ENCODE measurements around the gene ZNF135.

The ZNF135 gene

DNA sequence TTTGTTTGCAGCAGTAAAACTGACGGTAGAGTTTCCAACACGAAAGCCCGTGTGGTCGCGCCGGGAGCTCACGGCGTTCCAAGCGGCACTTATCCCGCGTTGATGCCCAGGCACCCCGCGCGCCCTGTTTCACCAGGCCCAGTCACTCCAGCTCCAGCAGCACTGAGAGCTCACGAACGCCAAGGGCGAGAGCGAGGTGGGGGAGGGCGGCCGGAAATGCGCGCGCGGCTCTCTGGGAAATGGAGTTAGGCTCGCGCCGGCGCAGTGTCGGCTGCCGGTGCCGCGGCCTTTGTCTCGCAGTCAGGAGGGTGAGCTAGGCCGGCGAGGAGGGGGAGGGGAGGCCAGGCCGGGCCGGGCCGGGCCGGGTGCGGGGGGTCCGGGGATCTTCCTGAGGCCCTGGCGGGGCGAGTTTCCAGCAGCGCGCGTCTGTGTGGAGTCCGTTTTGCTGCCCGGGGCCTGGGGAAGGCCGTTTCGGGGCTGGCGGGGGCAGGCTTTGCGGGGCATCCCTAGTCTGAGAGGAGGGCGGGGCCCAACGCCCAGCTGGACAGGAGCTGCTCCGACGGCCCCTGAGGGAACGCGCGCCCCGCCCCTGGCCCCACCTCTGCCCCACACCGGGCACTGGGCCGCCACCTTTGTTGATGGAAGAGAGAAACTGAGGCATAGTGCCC is at the start of gene ZNF135:
TSS of gene ZNF135 (plus strand) at position 280 of the 668 bp plus-strand sequence. CDS start 721 bp downstream, outside the sequence.
- H3K4me1 Mint-ChIP-seq: peaks cover 6% of the 10 kb centered on the region
- H3K27ac Mint-ChIP-seq: peak within 1 kb of the TSS; percentile 68
- H3K27me3 Mint-ChIP-seq: peaks cover 13% of the 10 kb centered on the region
- peaks cover 18% of the 10 kb centered on the region for H3K9me3 Mint-ChIP-seq
- H3K4me3 Mint-ChIP-seq: peak within 1 kb of the TSS; percentile 81
- peaks cover 37% of the 10 kb centered on the region for H3K36me3 Mint-ChIP-seq

DNA sequence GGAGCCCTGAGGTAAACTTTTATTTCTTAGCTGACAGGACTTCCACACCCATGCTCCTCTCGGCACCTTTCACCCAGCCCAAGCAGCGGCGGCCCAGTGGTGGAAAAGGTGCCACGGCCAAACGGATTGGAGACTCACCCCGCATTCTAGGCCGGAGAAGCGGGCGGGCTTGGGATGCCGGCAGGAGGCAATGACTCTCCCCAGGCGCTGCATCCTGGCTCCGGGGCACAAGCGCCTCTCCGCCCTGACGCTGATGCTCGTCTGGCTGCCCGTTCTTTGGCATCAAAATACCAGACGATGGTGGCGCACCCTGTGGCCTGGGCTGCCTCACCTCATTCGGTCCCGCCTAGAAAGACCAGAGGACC is 49.8 kb upstream of the ZNF135 start:
- H3K27ac Mint-ChIP-seq: no peak overlapping the region
- H3K36me3 Mint-ChIP-seq: peaks cover 45% of the 10 kb centered on the region
- no peak overlapping the region for H3K4me3 Mint-ChIP-seq
- H3K9me3 Mint-ChIP-seq: peaks cover 14% of the 10 kb centered on the region
- no peaks in the 10 kb centered on the region for H3K27me3 Mint-ChIP-seq
- peaks cover 8% of the 10 kb centered on the region for H3K4me1 Mint-ChIP-seq

DNA sequence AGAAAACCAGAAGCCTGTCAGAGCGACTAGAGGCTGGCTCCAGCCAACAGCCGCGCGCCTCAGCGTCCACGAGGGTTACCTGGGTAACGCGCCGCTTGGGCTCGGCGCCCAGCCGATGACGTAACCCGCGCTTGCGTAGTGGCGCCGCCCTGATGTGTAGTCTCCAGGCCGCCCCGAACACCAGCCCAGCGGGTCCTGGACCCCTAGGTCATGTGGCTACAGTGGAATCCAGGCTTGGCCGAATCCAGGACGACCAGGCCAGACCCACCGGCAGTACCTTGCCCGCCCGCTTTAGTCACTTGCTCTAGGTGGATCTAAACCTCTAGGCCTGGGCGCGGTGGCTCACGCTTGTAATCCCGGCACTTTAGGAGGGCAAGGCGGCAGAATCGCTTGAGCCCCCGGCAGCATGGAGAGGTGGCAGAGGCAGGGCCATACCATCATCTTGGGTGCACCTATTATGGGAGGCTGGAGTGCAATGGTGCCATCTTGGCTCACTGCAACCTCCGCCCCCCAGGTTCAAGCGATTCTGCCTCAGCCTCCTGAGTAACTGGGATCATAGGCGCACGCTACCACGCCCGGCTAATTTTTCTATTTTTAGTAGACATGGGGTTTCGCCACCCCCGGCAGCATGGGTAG is 49.3 kb upstream of the ZNF135 start:
- Mint-ChIP-seq H3K9me3 (peaks cover 10% of the 10 kb centered on the region), H3K27me3 (no peaks in the 10 kb centered on the region), H3K36me3 (peaks cover 40% of the 10 kb centered on the region), H3K4me1 (peaks cover 3% of the 10 kb centered on the region), H3K27ac (no peak overlapping the region), H3K4me3 (peak overlapping the region; percentile 54)

DNA sequence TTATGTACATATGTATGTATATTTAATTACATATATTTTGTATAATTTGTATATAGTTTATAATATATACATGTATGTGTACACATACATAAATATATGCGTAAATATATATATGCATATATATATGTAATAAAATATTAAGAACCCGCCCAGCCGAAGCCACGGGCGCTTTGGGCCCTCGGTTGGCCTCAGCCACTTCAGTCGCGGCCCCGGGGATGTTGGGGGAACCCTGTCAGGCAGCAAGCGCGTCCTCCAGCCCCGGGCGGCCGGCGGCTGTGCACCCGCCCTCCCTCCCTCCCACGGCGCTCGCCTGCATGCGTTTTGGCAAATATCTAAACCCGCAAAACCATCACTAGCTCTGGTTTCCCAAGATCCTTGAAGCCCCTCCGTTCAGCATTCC is 48.6 kb upstream of the ZNF135 start:
- H3K4me1 Mint-ChIP-seq: peaks cover 3% of the 10 kb centered on the region
- H3K4me3 Mint-ChIP-seq: peak overlapping the region; percentile 55
- H3K27ac Mint-ChIP-seq: no peak overlapping the region
- no peaks in the 10 kb centered on the region for H3K27me3 Mint-ChIP-seq
- H3K9me3 Mint-ChIP-seq: peaks cover 9% of the 10 kb centered on the region
- peaks cover 34% of the 10 kb centered on the region for H3K36me3 Mint-ChIP-seq

DNA sequence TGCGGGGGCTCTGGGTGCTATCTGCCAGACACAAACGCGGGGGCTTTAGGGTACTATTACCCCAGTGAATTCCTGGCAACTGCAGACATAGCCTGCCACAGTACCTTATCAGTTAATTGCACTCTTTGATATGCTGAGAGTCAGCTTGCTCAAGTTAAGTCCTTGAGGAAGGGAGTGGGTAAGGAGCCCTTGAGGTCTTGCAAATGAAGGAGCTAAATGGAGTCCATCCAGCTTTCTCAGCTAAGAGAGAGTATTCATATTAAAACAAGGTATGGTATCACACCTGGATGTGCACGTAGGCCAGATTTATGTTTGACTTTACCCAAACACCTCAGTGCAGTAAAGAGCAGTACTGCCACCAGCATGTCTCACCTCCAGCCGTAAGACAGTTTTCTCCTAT is 44.9 kb upstream of the ZNF135 start:
- Mint-ChIP-seq H3K36me3 (peaks cover 12% of the 10 kb centered on the region), H3K27ac (no peak overlapping the region), H3K4me1 (peaks cover 3% of the 10 kb centered on the region), H3K27me3 (peaks cover 2% of the 10 kb centered on the region), H3K4me3 (no peak overlapping the region), H3K9me3 (peaks cover 4% of the 10 kb centered on the region)

DNA sequence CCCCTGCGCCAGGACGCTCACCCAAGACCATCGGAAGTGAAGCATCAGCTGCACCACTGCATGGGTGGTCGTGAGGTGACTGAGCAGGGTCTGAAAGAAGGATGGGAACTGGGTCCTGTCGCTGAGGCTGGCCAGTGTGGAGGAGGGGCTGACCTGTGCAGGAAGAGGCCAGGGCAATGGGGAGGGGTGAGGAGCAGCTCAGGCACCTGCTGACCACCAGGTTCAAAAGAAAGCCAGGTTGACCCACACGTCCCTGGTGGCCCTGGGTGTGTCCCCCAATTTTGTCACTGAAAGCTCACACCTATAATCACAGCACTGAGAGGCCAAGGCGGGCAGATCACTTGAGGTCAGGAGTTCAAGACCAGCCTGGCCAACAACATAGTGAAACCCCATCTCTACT is 39.0 kb upstream of the ZNF135 start:
- Mint-ChIP-seq H3K36me3 (peaks cover 9% of the 10 kb centered on the region), H3K27me3 (peaks cover 2% of the 10 kb centered on the region), H3K4me1 (no peaks in the 10 kb centered on the region), H3K4me3 (no peak overlapping the region), H3K9me3 (peaks cover 5% of the 10 kb centered on the region), H3K27ac (no peak overlapping the region)

DNA sequence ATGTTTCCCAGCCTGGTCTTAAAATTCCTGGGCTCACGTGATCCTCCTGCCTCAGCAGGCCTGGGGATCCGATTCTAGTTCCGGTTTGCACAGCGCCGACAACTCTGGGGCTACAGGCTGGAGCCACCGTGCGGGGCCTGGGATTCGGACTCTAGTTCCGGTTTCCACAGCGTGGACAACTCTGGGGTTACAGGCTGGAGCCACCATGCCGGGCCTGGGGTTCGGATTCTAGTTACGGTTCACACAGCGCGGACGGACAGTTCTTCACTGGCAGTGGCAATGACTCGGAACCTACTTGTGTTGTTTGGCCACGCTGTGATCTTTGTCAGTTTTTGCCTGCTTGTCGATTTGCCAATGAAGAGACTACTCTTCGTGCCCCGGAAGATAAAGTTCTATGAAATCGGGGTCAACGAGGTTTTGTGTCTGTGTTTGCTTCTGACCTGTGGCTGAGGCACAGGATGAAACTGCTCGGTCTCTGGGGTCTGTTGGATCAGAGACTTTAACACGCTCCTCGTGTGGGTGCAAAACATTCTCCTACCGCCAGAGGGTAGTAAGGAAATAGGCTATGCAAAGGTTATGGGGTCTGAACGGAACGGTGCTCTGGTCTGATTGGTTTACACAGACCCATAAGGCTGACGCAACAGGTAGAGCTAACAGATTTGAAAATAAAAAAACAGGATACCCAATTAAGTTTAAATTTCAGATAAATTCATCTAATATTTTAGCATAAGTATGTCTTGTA is 37.4 kb upstream of the ZNF135 start:
- Mint-ChIP-seq H3K4me3 (no peak overlapping the region), H3K4me1 (no peaks in the 10 kb centered on the region), H3K9me3 (peaks cover 10% of the 10 kb centered on the region), H3K36me3 (peaks cover 10% of the 10 kb centered on the region), H3K27me3 (peaks cover 2% of the 10 kb centered on the region), H3K27ac (no peak overlapping the region)

DNA sequence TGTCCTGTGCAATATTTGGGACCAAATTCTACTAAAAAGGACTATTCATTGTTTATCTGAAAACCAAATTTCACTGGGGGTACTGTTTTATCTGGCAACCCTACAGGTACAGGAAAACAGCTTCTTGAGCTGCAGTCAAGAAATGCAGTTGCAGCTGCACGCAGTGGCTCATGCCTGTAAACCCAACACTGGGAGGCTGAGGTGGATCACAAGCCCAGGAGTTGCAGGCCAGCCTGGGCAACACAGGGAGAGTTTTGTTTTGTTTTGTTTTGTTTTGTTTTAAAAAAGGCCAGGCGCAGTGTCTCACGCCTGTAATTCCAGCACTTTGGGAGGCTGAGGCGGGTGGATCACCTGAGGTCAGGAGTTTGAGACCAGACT is 36.8 kb upstream of the ZNF135 start:
- H3K27ac Mint-ChIP-seq: no peak overlapping the region

DNA sequence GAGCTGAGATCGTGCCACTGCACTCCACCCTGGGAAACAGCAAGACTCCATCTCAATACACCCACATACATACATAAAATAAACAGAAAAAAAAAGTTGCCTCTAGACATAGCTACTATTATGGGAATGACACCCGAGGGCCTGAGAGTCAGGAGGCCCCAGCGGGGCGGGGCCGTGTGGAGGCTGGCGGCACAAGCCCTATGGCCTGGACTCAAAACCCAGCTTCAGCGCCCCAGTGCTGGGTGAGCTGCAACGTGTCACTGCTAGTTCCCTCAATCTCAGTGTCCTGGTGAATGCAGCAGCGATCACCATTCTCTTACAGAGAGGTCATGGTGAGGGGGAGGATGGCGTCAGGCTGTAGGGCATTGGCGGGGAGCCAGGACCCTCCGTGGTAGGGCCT is 34.4 kb upstream of the ZNF135 start:
- H3K27me3 Mint-ChIP-seq: peaks cover 3% of the 10 kb centered on the region
- peaks cover 15% of the 10 kb centered on the region for H3K9me3 Mint-ChIP-seq
- no peak overlapping the region for H3K4me3 Mint-ChIP-seq
- H3K27ac Mint-ChIP-seq: no peak overlapping the region
- H3K4me1 Mint-ChIP-seq: no peaks in the 10 kb centered on the region
- H3K36me3 Mint-ChIP-seq: peaks cover 17% of the 10 kb centered on the region

More for the DNA sequence above, 36.8 kb upstream of the ZNF135 start:
- Mint-ChIP-seq H3K27me3 (no peaks in the 10 kb centered on the region), H3K4me3 (no peak overlapping the region), H3K36me3 (peaks cover 10% of the 10 kb centered on the region), H3K4me1 (no peaks in the 10 kb centered on the region), H3K9me3 (peaks cover 10% of the 10 kb centered on the region)

DNA sequence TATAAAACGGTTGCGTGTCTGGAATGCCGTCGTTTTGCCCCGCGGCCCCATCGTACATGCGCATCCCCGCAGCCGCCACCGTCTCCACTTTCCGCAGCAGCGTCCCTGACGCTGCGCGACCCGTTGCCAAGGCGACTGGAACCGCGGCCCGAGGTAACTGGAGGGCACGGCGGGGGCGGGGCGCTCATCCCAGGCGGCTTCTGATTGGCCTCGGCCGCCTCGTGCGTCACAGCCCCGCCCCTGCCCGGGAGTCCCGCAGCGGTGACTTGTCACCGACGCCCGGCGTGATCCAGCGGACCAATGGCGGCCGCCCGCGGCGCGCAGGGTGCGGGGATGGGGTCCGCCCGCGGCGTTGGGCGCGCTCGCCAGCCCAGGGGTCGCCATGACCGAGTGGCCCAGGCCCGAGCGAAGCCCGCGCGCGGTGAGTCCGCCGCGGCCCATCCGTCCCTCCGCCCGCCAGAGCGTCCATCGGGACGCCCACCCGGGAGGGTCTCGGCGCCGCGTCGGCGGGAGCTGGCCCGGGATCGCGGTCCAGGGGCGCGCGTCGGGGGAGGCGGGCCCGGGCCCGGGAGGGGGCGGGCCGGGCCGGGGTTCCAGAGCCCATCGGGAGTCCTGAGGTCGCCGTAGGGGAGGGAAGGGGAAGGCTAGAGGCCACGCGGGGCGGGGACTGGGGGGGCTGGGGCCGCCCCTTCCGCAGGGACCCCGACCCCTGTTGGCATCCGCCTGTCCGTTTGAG is 25.2 kb upstream of the ZNF135 start, which contains the start of gene ZSCAN1:
TSS of gene ZSCAN1 (plus strand) at position 285 of the 736 bp plus-strand sequence. CDS start 3,812 bp downstream, outside the sequence.
- H3K9me3 Mint-ChIP-seq: peaks cover 8% of the 10 kb centered on the region
- H3K27me3 Mint-ChIP-seq: peaks cover 32% of the 10 kb centered on the region
- H3K4me3 Mint-ChIP-seq: no peak within 1 kb of the TSS
- no peak within 1 kb of the TSS for H3K27ac Mint-ChIP-seq
- peaks cover 21% of the 10 kb centered on the region for H3K36me3 Mint-ChIP-seq
- no peaks in the 10 kb centered on the region for H3K4me1 Mint-ChIP-seq

DNA sequence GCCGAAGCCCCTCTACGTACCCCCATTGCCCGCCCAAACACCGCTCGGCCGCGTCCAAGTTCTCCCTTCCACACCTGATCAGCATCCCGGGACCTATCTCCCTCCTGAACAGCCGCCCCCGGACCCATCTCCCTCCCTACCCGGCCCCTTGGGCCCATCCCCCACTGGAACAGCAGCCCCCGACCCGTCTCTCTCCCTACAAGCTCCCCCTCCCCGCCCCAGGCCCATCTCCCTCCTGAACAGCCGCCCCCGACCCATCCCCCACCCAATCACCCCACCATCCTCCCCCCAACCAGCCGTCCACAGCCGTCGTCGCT is 24.6 kb upstream of the ZNF135 start:
- Mint-ChIP-seq H3K36me3 (peaks cover 20% of the 10 kb centered on the region), H3K4me1 (no peaks in the 10 kb centered on the region), H3K27ac (no peak overlapping the region), H3K9me3 (peaks cover 8% of the 10 kb centered on the region), H3K4me3 (no peak overlapping the region), H3K27me3 (peaks cover 31% of the 10 kb centered on the region)

DNA sequence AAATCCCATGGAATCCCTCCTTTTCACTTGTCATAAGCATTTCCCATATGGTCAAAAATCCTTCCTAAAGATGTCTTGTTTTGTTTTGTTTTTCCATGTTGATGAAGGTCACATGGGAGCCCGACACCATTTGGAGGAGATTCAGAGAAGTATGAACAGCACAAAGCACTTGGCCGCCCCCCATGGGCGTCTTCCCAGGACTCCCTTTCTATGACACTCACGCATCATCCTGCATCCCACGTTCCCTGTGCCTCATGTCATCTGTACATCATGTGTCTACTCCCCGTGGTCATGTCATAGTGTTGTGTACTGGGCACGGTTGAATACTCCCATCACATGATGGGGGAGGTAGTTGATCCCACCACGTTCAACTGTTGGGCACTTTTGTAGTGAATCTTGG is 23.2 kb upstream of the ZNF135 start:
- Mint-ChIP-seq H3K27ac (no peak overlapping the region), H3K27me3 (peaks cover 31% of the 10 kb centered on the region), H3K4me1 (no peaks in the 10 kb centered on the region), H3K36me3 (peaks cover 20% of the 10 kb centered on the region), H3K9me3 (peaks cover 8% of the 10 kb centered on the region), H3K4me3 (no peak overlapping the region)

DNA sequence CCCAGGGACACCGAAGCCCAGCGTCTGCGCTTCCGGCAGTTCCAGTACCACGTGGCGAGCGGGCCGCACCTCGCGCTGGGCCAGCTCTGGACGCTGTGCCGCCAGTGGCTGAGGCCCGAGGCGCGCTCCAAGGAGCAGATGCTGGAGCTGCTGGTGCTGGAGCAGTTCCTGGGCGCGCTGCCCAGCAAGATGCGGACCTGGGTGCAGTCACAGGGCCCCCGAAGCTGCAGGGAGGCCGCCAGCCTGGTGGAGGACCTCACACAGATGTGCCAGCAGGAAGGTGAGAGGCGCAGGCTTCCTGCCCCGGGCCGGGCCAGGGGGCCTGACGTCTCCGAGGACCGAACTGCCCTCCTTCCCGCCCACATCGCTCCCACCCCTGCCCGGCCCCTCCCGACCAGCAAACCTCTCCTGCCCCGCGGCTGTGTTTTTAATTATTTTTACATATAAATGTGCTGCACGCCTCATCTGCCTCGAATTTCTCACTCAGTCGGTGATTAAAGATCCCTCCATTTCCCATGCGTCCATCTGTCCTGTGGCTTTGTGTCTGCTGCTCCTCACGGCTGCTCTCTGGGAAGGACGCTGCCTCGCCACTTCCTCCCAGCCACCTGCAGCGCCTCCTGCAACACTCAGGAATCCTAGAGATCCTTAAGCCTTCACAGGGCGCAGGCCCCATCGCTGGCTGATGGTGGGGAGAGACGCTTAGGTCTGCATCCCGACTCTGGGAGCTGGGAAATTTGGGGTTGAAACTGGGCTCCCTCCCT is 21.0 kb upstream of the ZNF135 start:
- Mint-ChIP-seq H3K9me3 (peaks cover 8% of the 10 kb centered on the region), H3K27ac (no peak overlapping the region), H3K27me3 (peaks cover 26% of the 10 kb centered on the region), H3K36me3 (peaks cover 22% of the 10 kb centered on the region), H3K4me1 (no peaks in the 10 kb centered on the region), H3K4me3 (no peak overlapping the region)

DNA sequence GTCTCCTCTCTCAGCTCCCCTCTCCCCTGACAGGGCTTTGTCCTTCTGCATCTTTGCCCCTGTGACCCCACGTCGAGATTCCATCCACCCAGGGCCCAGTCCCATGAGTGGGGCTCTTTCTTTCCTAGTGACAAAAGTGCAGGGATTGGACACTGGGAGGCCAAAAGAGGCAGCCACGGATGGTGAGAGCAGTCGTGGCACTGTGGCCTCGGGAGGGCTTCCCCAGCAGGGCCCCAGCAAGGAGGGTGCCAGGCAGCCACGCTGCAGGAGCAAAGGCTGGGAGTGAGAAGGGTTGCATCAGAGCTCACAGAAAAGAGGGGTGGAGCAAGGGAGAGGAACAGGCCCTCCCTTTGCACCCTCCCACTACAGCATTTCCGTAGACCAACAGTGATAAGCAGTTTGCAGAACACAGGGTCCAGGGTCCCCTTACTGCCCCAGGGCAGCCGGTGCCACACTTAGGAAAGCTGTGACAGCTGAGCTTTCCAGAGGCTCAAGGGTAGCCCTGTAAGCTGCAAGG is 20.3 kb upstream of the ZNF135 start:
- Mint-ChIP-seq H3K27me3 (peaks cover 25% of the 10 kb centered on the region), H3K4me1 (no peaks in the 10 kb centered on the region), H3K36me3 (peaks cover 22% of the 10 kb centered on the region), H3K4me3 (no peak overlapping the region), H3K27ac (no peak overlapping the region), H3K9me3 (peaks cover 8% of the 10 kb centered on the region)
